GM12872 (cell line): ENCODE data around the gene OR5M8.

Experiments
- TF ChIP-seq, protein P1 (sequence below): IDR thresholded peaks from 3 replicates; pipeline ENCODE4 v1.5.1; 2011; ENCODE audit warnings: low read depth, mild to moderate bottlenecking, low read length, moderate library complexity; ENCODE audit not compliant: insufficient read depth

Gene OR5M8

DNA sequence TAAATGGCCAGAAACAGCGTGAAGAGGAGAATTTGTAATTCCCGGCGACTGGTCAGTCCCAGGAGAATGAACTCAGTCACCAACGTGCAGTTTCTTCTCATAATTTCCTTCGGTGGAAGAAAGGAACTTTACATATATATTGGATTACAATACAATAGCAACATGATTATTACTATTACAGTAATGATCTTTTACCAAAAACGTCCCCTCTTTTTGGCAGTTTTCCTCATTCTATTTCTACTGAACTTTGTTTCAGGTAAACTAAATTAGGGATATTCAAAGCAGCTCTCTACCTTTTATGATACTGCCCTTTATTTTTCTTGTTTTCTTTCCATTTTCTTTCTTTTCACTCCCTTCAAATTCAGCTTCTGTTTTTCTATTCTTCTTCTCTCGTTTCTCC, at the start of gene OR5M8:
Gene OR5M8, minus strand, starts transcription at position 101 of the 400 bp plus-strand sequence. Its CDS starts 0 bp downstream, at position 101.
- TF ChIP-seq, protein P1, sequence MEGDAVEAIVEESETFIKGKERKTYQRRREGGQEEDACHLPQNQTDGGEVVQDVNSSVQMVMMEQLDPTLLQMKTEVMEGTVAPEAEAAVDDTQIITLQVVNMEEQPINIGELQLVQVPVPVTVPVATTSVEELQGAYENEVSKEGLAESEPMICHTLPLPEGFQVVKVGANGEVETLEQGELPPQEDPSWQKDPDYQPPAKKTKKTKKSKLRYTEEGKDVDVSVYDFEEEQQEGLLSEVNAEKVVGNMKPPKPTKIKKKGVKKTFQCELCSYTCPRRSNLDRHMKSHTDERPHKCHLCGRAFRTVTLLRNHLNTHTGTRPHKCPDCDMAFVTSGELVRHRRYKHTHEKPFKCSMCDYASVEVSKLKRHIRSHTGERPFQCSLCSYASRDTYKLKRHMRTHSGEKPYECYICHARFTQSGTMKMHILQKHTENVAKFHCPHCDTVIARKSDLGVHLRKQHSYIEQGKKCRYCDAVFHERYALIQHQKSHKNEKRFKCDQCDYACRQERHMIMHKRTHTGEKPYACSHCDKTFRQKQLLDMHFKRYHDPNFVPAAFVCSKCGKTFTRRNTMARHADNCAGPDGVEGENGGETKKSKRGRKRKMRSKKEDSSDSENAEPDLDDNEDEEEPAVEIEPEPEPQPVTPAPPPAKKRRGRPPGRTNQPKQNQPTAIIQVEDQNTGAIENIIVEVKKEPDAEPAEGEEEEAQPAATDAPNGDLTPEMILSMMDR, result no peak

- TF ChIP-seq, protein P1, result no peak
Measured at GRCh38 chr11:56533054-56533740, 42.0 kb upstream of the OR5M8 start.

DNA sequence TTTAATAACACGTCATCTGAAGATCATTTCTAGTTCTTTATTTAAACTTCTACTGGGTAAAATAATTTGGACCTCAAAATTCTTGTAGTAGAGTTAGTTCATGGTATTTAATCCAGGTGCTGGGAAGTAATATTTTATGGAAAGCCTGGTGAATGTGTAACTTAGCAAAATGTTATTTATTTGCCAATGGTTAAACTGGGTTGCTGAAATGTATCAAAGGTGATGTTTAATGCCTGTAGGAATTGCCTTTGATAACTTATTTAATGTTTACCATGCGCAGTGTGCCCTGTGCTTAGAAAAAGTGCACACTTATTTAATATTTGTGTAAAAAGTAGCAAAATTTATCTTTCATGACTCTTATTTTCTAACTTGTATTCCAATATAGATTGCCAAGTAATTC, 40.7 kb upstream of the OR5M8 start:
- TF ChIP-seq, protein P1, result no peak

DNA sequence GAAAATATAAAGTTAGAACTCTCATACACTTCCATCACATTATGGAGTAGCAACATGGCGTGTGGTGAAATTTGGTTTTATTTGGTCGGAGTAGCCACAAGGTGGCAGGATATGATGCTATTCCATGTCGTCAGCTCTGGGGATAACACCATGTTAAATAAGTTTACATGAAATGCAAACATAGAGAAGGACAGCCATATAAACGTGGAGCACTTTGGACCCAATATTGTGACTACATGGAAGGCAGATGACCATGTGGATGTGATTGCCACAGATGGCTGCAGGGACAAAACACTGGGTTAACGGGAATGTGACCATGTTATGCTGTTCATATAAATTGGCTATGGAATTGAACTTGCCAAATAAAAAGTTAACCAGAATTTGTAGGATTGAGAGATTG, 30.8 kb upstream of the OR5M8 start:
- TF ChIP-seq, protein P1, result no peak

DNA sequence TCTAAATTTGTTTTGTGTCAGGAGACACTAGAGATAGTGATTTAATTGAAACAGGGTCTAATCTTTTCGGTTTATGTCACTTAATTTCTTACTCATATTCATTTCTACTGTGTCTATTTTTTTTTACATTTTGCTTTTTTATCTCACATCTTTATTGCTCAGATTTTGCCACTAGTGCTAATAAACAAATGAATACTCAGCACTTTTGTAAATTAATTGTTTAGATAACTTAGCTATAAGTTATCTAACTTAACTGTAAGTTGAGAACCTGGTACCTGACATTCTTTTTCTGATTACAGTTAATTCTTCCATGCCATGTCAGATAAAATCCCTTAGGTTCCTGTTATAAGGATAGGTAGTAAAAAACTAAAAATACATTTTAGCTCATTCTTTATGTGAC, 22.1 kb upstream of the OR5M8 start:
- TF ChIP-seq, protein P1, result no peak

- TF ChIP-seq, protein P1, result no peak
Measured at GRCh38 chr11:56509439-56509838, 18.3 kb upstream of the OR5M8 start.

- TF ChIP-seq, protein P1, result no peak
Measured at GRCh38 chr11:56497010-56497409, 5.8 kb upstream of the OR5M8 start.
